Lung (tissue), 12 donors: ENCODE data around the gene TBCCD1. TPM values are rescaled to one million over a fixed set of nuclear protein-coding genes. Genes with fewer than 3 reads are reported as not detected.

Experiments
- ATAC-seq: fragments of 200-7000 bp; cut with Tn5 transposase; one replicate; pipeline ENCODE4 v1.9.1; 2020; ENCODE audit warnings: moderate number of reproducible peaks; ENCODE audit not compliant: insufficient read depth, low FRiP score
- DNase-seq, 3 donors: peaks; one replicate each; pipeline ENCODE4 v3.0.0-alpha.2; 2013 to 2017
- H3K27ac ChIP-seq, 2 donors: one replicate each; pipeline ENCODE4 v1.5.1; 2013; ENCODE audit warnings: mild to moderate bottlenecking in 2 of 2, moderate library complexity in 2 of 2, control low read depth in 1 of 2, inconsistent platforms in 1 of 2, low read depth in 1 of 2, low read length in 1 of 2
- H3K27me3 ChIP-seq, 3 donors: one replicate each; pipeline ENCODE4 v1.5.1; 2013; ENCODE audit warnings: low read length in 2 of 3; ENCODE audit not compliant: control insufficient read depth in 3 of 3, insufficient read depth in 3 of 3
- H3K36me3 ChIP-seq, 4 donors: one replicate each; pipeline ENCODE4 v1.5.1; 2013; ENCODE audit warnings: low read length in 4 of 4, mild to moderate bottlenecking in 1 of 4, moderate library complexity in 1 of 4; ENCODE audit not compliant: control insufficient read depth in 4 of 4, insufficient read depth in 4 of 4
- H3K4me1 ChIP-seq, 5 donors: one replicate each; pipeline ENCODE4 v1.5.1; 2013; ENCODE audit warnings: low read length in 5 of 5, mild to moderate bottlenecking in 2 of 5, moderate library complexity in 1 of 5; ENCODE audit not compliant: control insufficient read depth in 5 of 5, insufficient read depth in 5 of 5
- H3K4me3 ChIP-seq: one replicate; pipeline ENCODE4 v1.5.1; 2013; ENCODE audit warnings: mild to moderate bottlenecking, control low read depth, moderate library complexity
- H3K9ac ChIP-seq, 2 donors: one replicate each; pipeline ENCODE4 v1.5.1; 2013; ENCODE audit warnings: low read length in 2 of 2, control low read depth in 1 of 2; ENCODE audit not compliant: insufficient read depth in 1 of 2
- H3K9me3 ChIP-seq, 4 donors: one replicate each; pipeline ENCODE4 v1.5.1; 2013; ENCODE audit warnings: low read length in 3 of 4, mild to moderate bottlenecking in 1 of 4, moderate library complexity in 1 of 4; ENCODE audit not compliant: control insufficient read depth in 4 of 4, insufficient read depth in 3 of 4
- CTCF ChIP-seq: IDR thresholded peaks from 2 replicates; pipeline ENCODE4 v1.5.1; 2012; ENCODE audit warnings: mild to moderate bottlenecking; ENCODE audit errors: control extremely low read depth, extremely low read depth
- WGBS, 2 donors: extraction: QIAGEN DNeasy Blood & Tissue Kit; methylation state at CpG; one replicate each; pipeline ENCODE4 v1.1.7; 2013; 5-methylcytosine and 5-hydroxymethylcytosine counted together
- polyA plus RNA-seq, 2 donors: library from polyadenylated mRNA; stranded (reverse); fragments of 200-250 nt; gene quantifications; one replicate each; pipeline ENCODE4 v1.2.1, GENCODE V29; 2013
- total RNA-seq, 2 donors: library from RNA; depleted of rRNA in 1 of 2; stranded (reverse); fragments of >200 nt in 1 of 2; gene quantifications; one replicate each; pipeline ENCODE4 v1.2.1, GENCODE V29; 2014 to 2021
- donor health status: control.
- donor health status: control.
- donor health status: Bipolar disorder and iron deficiency.
- donor health status: healthy.
- donor health status: DM: yes; HTN: yes; CAD: no.

Gene TBCCD1
- total and polyA plus RNA-seq, 4 donors: 3.2 to 17.3 (median 7.5) TPM

- Histone ChIP-seq H3K27me3 (no peaks in the 10 kb centered on the region), H3K9me3 (no peaks in the 10 kb centered on the region), H3K4me3 (no peak overlapping the region), H3K4me1 (peaks cover 0 to 2% (median 0%) of the 10 kb centered on the region in 5 donors), H3K9ac (no peak overlapping the region), H3K27ac (no peak overlapping the region), H3K36me3 (no peaks in the 10 kb centered on the region)
- ATAC-seq (no peak), DNase-seq (no peak)
- TF ChIP-seq CTCF: no peak
- 65 to 67% methylated on average over 3 of the region's 3 CpGs for WGBS, 2 donors
Observed at GRCh38 chr3:186600896-186601295, 33.8 kb upstream of the TBCCD1 start.

GRCh38 chr3:186599785-186600166 is 32.6 kb upstream of the TBCCD1 start:
- DNase-seq (no peak), ATAC-seq (no peak)
- WGBS, 2 donors: 93 to 94% methylated on average over 2 of the region's 2 CpGs
- no peak overlapping the region for H3K27ac ChIP-seq
- no peaks in the 10 kb centered on the region for H3K27me3 ChIP-seq
- H3K9ac ChIP-seq: no peak overlapping the region
- peaks cover 0 to 2% (median 0%) of the 10 kb centered on the region in 5 donors for H3K4me1 ChIP-seq
- no peak overlapping the region for H3K4me3 ChIP-seq
- no peaks in the 10 kb centered on the region for H3K36me3 ChIP-seq
- H3K9me3 ChIP-seq: no peaks in the 10 kb centered on the region
- no peak for TF ChIP-seq CTCF

- no peaks in the 10 kb centered on the region for H3K36me3 ChIP-seq
- H3K27ac ChIP-seq: no peak overlapping the region
- DNase-seq: no peak
- no peak overlapping the region for H3K9ac ChIP-seq
- no peak for ATAC-seq
- peaks cover 0 to 2% (median 0%) of the 10 kb centered on the region in 5 donors for H3K4me1 ChIP-seq
- H3K27me3 ChIP-seq: no peaks in the 10 kb centered on the region
- TF ChIP-seq CTCF: no peak
- WGBS, 2 donors: 84 to 86% methylated on average over 12 of the region's 12 CpGs
- no peaks in the 10 kb centered on the region for H3K9me3 ChIP-seq
- no peak overlapping the region for H3K4me3 ChIP-seq
Observed at GRCh38 chr3:186599142-186599784, 32.1 kb upstream of the TBCCD1 start.

GRCh38 chr3:186598794-186599141 is 31.6 kb upstream of the TBCCD1 start:
- no peaks in the 10 kb centered on the region for H3K27me3 ChIP-seq
- H3K9ac ChIP-seq: no peak overlapping the region
- 88 to 97% methylated on average over 4 of the region's 4 CpGs for WGBS, 2 donors
- DNase-seq: no peak
- no peaks in the 10 kb centered on the region for H3K36me3 ChIP-seq
- no peak for TF ChIP-seq CTCF
- H3K9me3 ChIP-seq: no peaks in the 10 kb centered on the region
- H3K4me1 ChIP-seq: peaks cover 0 to 2% (median 0%) of the 10 kb centered on the region in 5 donors
- peak overlapping the region in 1 of 2 donors; percentile 70 for H3K27ac ChIP-seq
- no peak for ATAC-seq
- H3K4me3 ChIP-seq: no peak overlapping the region
